HEK293T (cell line): Measurements from ENCODE around the gene RPS15A.
"Not testable (repeated sequence)": the region's sequence is repeated elsewhere in the genome, so short reads cannot be mapped to it uniquely, and the experiment has no call there.

Experiments
- CTCF ChIA-PET: fragments of 350-600 bp; formaldehyde crosslinking; extraction: SDS; loops from one replicate; lab custom pipeline; 2021; ENCODE audit warnings: antibody characterized with exemption, inconsistent platforms; lab: Yijun Ruan, JAX
- POLR2A ChIA-PET: fragments of 350-600 bp; formaldehyde crosslinking; extraction: SDS; loops from one replicate; lab custom pipeline; 2020; ENCODE audit warnings: antibody characterized with exemption, inconsistent platforms; lab: Yijun Ruan, JAX
- DNase-seq: peaks from one replicate; pipeline ENCODE4 v3.0.0; 2012; ENCODE audit warnings: mixed read lengths; ENCODE audit errors: extremely low spot score
- ARNT ChIP-seq: fragments of 450-650 bp; IDR thresholded peaks from 2 replicates; pipeline ENCODE4 v1.6.1; 2017; ENCODE audit warnings: mild to moderate bottlenecking
- BHLHE40 ChIP-seq: fragments of 450-650 bp; IDR thresholded peaks from 2 replicates; pipeline ENCODE4 v1.6.1; 2016; ENCODE audit warnings: mild to moderate bottlenecking, moderate library complexity, borderline replicate concordance
- CTBP1 ChIP-seq: fragments of 450-650 bp; IDR thresholded peaks from 2 replicates; pipeline ENCODE4 v1.6.1; 2016; ENCODE audit warnings: borderline replicate concordance
- ELF4 ChIP-seq: fragments of 450-650 bp; IDR thresholded peaks from 2 replicates; pipeline ENCODE4 v1.6.1; 2017; ENCODE audit warnings: antibody characterized with exemption
- FOXA1 ChIP-seq: fragments of 450-650 bp; IDR thresholded peaks from 2 replicates; pipeline ENCODE4 v1.6.1; 2016; ENCODE audit warnings: mild to moderate bottlenecking
- FOXK2 ChIP-seq: fragments of 450-650 bp; IDR thresholded peaks from 2 replicates; pipeline ENCODE4 v1.6.1; 2016; ENCODE audit warnings: mild to moderate bottlenecking
- FOXM1 ChIP-seq: fragments of 450-650 bp; IDR thresholded peaks from 2 replicates; pipeline ENCODE4 v1.6.1; 2017; ENCODE audit warnings: mild to moderate bottlenecking, borderline replicate concordance
- HDGF ChIP-seq: fragments of 450-650 bp; IDR thresholded peaks from 2 replicates; pipeline ENCODE4 v1.6.1; 2017; ENCODE audit warnings: antibody characterized with exemption, borderline replicate concordance
- L3MBTL2 ChIP-seq: fragments of 450-650 bp; conservative IDR thresholded peaks from 2 replicates; pipeline ENCODE4 v1.6.1; 2016; ENCODE audit warnings: mild to moderate bottlenecking
- LEF1 ChIP-seq: fragments of 450-650 bp; IDR thresholded peaks from 2 replicates; pipeline ENCODE4 v1.6.1; 2017; ENCODE audit warnings: mild to moderate bottlenecking, borderline replicate concordance
- NFRKB ChIP-seq: fragments of 450-650 bp; IDR thresholded peaks from 2 replicates; pipeline ENCODE4 v1.6.1; 2016; ENCODE audit warnings: mild to moderate bottlenecking, moderate library complexity
- PKNOX1 ChIP-seq: fragments of 450-650 bp; IDR thresholded peaks from 2 replicates; pipeline ENCODE4 v1.6.1; 2016
- SP1 ChIP-seq: fragments of 450-650 bp; IDR thresholded peaks from 2 replicates; pipeline ENCODE4 v1.6.1; 2017
- SUZ12 ChIP-seq: fragments of 450-650 bp; IDR thresholded peaks from 2 replicates; pipeline ENCODE4 v1.6.1; 2016; ENCODE audit warnings: mild to moderate bottlenecking
- TARDBP ChIP-seq: fragments of 450-650 bp; IDR thresholded peaks from 2 replicates; pipeline ENCODE4 v1.6.1; 2016
- ZNF384 ChIP-seq: fragments of 450-650 bp; IDR thresholded peaks from 2 replicates; pipeline ENCODE4 v1.6.1; 2016

Gene RPS15A

DNA sequence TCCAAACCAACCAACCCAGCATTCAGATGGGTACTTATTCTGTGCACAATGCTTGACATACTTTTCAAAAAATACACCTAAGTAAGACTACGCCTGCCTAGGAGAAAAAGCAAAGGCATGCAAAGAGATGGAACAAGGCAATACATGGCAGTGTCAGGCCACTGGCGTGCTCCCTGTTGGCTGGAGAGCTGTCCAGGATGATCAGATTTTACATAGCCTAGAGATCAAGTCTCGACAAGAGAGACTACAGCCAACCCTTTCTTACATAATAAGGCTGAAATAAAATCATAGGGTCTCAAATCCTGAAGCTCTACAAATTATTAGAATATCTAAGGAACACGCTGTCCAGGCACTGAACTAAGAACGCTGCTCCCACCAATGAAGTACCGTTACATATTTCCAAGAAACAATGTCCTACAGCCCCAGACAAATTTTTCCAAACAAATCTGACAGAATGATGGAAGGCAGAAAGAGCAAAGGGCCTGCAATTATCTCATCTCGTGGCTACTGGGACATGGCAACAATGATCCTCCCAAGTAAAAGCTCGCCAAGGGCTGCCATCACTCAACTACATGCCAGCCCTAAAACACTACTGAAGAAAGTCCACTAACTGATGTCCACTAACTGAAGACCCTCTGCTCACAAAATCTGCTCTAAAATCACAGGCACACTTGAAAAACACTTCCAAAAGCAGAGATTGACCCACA lies 5.1 kb downstream of the RPS15A start:
- ChIA-PET POLR2A (interaction anchor here (0.8 kb wide), 1 partner anchor 15 kb away, joined by 3 read pairs; no protein-coding TSS in a partner anchor), CTCF (interaction anchor here (0.6 kb wide), 1 partner anchor 17 kb away, joined by 3 read pairs; no protein-coding TSS in a partner anchor)
- no peak for TF ChIP-seq FOXA1
- TF ChIP-seq ZNF384: no peak
- TF ChIP-seq TARDBP: no peak
- no peak for TF ChIP-seq NFRKB
- TF ChIP-seq HDGF: no peak
- no peak for TF ChIP-seq LEF1
- TF ChIP-seq ARNT: no peak
- TF ChIP-seq FOXM1: no peak
- no peak for TF ChIP-seq CTBP1
- TF ChIP-seq PKNOX1: no peak
- TF ChIP-seq FOXK2: no peak
- TF ChIP-seq SUZ12: no peak
- TF ChIP-seq SP1: no peak
- TF ChIP-seq L3MBTL2: no peak
- no peak for TF ChIP-seq ELF4
- TF ChIP-seq BHLHE40: no peak
- no peak for DNase-seq

GRCh38 chr16:18783430-18784341 lies 6.4 kb downstream of the RPS15A start:
- no peak for TF ChIP-seq NFRKB
- no peak for TF ChIP-seq L3MBTL2
- TF ChIP-seq ELF4: no peak
- TF ChIP-seq PKNOX1: no peak
- TF ChIP-seq LEF1: no peak
- no peak for TF ChIP-seq ZNF384
- no peak for TF ChIP-seq FOXA1
- no peak for TF ChIP-seq HDGF
- TF ChIP-seq BHLHE40: no peak
- no peak for TF ChIP-seq CTBP1
- TF ChIP-seq FOXM1: no peak
- TF ChIP-seq SUZ12: no peak
- ChIA-PET CTCF (no interaction called here), POLR2A (interaction anchor here (1.0 kb wide), 1 partner anchor 18 kb away, joined by 3 read pairs; the partner anchor contains the start of gene ARL6IP1)
- no peak for DNase-seq

GRCh38 chr16:18782697-18783429 lies 7.3 kb downstream of the RPS15A start:
- TF ChIP-seq PKNOX1 (no peak), SUZ12 (no peak), FOXM1 (no peak), ARNT (no peak), ELF4 (no peak), ZNF384 (no peak)
- DNase-seq: no peak
- ChIA-PET CTCF (no interaction called here), POLR2A (no interaction called here)

DNA sequence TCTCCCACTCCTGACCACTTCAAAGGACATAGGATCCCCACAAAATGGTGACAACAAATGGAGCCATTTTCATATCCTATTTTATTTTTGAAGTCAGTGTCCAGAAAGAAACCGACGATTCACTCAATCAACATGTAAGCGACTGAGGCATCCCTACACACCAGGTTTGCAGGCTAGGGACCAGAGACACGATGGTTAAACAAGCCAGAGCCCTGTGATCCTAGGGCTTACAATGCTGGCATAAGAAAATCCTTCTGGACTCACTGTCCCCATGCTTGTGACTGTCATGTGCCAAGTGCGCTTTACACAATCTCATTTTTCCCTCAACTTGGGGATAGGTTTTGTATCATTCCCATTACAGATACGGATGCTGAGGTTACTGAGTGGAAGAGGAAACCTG lies 8.9 kb downstream of the RPS15A start:
- DNase-seq, POLR2A ChIA-PET, CTCF ChIA-PET: not testable (repeated sequence)

DNA sequence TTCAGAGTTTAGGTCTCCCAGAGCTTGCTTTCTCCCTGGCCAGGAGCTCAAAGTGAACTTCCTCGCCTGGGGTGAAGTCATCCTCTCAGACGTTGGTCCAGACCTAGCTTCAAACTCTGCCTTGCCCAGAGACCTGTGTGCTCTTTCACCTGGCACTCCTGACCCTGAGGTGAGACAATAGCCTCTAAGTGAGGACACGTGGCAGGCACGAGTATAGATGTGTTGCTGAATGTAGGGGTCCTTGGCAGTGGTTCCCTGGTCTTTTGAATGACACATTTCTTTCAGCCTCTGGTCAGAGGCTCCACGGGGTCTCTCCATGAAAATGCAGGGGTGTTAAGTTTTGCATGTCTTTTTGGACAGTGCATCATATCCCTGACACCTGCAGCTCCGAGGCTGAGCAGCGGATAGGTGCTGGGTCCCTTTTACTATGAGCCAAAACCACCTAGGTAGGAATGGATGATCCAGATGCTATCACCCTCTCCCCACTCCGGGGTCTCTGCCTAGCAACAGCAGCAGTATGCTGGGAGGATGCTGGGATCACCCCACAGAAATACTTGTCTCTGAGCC lies 9.6 kb downstream of the RPS15A start:
- POLR2A ChIA-PET, CTCF ChIA-PET, DNase-seq: not testable (repeated sequence)

- DNase-seq, POLR2A ChIA-PET, CTCF ChIA-PET: not testable (repeated sequence)
These were observed 12.5 kb downstream of the RPS15A start for GRCh38 chr16:18777664-18778063.

DNA sequence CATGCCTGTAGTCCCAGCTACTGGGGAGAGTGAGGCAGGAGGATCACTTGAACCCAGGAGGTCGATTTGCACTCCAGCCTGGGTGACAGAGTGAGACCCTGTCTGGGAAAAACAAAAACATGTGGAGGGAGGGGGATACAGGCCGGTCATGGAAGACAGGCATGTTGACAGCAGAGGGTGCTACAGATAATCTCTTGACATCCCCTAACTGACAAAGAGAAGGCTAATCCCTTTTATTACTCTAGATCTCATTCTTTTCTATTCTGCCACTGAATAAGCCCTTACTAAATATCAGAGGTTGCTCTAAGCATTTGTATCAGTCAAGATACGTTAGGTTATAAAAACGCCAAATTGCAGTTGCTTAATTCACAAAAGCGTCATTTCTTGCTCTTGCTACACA lies 13.8 kb downstream of the RPS15A start:
- POLR2A ChIA-PET, CTCF ChIA-PET, DNase-seq: not testable (repeated sequence)

- POLR2A ChIA-PET, DNase-seq: not testable (repeated sequence)
- CTCF ChIA-PET: interaction anchor here (0.5 kb wide), 1 partner anchor 178 kb away, joined by 3 read pairs; no protein-coding TSS in a partner anchor
These were observed 15.5 kb downstream of the RPS15A start for GRCh38 chr16:18774651-18775050.

DNA sequence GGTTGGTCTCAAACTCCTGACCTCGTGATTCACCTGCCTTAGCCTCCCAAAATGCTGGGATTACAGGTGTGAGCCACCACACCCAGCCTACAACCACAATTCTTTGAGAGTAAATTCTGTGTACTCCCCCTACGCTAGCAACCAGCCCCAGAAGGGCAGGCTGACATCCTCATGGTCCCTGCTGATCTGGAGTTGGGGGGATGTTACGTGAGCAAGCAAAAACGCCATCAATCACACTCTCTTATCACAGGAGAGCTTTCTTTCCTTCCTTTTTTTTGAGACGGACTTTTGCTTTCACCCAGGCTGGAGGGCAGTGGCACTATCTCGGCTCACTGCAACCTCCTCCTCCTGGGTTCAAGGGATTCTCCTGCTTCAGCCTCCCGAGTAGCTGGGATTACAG lies 18.0 kb downstream of the RPS15A start:
- CTCF ChIA-PET, POLR2A ChIA-PET, DNase-seq: not testable (repeated sequence)

GRCh38 chr16:18770336-18770962 lies 19.7 kb downstream of the RPS15A start:
- DNase-seq, CTCF ChIA-PET, POLR2A ChIA-PET: not testable (repeated sequence)
